ENCODE measurements around the gene BACH2.
A peak's percentile ranks its signal among the peaks of the same experiment; 100 is the strongest.

The BACH2 gene

DNA sequence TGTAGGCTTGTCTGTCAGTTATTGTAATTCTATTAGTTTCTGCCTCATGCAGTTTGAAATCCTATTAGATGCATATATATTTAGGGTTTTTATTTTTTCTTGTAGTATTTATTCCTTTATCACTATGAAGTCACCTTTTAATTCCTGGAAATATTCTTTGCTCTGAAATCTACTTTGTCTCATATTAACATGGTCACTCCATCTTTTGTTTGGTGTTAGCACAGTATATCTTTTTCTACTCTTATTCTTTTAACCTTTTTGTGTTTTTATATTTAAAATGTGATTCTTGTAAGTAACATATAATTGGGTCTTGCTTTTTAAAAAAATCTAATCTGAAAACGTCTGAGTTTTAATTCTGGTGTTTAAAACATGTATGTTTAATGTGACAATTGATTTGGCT is 280.8 kb downstream of the BACH2 start:
- DNase-seq, result no peak

DNA sequence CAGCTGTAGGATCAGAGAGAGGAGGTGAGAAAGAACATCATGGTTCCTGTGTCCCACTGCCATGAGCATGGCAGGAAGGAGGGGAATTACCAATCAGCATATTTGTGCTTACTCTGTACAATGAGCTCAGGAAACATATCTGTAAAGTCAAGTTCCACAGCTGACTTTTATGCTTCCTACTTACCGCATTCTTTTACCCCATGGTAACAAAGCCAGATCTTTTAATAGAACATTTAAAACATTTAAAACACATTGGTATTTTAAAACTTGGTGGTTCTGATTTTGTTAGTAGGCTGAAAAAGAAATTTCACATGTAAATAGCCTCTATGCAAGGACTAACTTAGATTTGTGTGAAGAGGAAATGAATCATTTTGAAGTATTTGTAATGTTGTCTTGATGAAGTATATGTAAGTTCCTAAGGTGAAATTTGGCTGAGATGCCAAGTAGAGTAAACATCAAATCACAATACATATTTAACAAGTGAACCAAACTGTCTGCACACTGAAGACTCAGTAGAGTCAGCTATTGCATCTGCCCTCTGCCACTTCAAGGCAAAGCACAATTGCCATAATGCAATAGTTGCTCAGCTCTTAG is 287.6 kb downstream of the BACH2 start:
- DNase-seq, result no peak

DNA sequence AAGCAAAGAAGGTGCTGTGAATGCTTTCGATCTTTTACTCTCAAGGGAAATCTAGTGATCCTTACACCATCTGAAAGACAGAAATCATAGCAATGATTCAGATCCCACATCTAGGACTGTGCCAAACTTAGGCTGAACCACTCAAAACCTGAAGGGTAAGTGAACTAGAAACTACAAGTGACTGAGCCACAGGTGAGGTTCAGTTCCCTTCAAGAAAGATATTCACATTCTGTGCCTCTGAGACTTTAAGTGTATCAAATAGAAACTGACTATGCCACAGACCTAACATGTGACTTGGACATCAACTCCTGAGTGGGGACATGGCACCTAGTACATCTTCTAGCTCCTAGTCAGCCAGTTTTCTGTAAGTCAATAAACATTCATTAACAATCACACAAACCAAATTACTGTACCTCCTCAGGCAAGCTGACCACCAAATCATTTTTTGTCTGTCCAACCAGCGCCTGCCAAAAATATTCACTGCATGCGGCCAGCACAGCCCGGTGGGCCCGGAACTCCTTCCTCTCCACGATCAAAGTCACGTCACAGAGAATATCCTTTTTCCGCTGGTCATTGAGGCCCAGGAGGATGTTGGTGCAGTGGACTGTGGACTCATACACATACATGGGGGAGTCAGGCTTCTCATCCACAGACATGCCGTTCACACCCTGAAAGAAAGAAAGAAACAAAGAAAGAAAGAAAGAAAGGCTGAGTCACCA is 288.3 kb downstream of the BACH2 start:
- DNase-seq, result no peak

GRCh38 chr6:90005048-90005827 is 291.4 kb downstream of the BACH2 start:
- DNase-seq, result peak; percentile 86

DNA sequence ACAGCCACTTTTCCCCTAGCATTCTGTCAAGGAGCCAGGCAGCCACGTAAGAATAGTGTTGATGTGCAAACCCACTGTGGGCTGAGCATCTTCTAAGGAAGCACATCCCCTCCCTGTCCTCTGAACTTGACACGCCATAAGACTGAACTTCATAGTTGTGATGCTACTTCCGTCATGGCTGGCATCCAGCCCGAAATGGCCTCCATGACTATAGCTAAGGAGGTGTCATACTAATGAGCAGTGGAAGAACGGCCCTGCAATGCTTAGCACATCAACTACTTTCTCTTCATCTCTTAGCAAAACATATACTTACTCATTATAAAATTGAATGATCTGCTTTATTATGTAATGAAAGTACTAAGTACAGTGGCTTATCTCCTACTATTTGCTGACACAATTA is 292.1 kb downstream of the BACH2 start:
- no peak for DNase-seq

DNA sequence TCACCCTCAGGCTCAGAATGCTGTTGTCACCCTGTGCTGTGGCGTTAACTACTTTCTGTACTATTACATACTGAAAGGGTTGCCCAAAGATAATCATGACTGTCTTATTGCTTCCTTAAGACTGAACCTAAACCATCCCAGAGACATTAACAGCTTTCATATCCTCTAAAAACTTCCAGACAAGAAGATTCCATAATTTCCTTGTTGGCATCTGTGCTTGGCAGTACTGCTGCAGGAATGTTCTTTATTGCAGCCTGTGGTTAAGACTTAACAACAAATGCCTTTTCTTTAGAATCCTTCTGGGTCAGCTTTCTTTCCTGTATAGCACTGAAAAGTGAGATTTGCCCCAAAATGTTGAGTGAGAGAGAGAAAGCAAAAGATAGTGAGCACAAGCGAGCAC is 292.7 kb downstream of the BACH2 start:
- DNase-seq, result no peak

- no peak for DNase-seq
These were observed 293.4 kb downstream of the BACH2 start for GRCh38 chr6:90003069-90003795.

- no peak for DNase-seq
These were observed 295.5 kb downstream of the BACH2 start for GRCh38 chr6:90000864-90001731.

DNA sequence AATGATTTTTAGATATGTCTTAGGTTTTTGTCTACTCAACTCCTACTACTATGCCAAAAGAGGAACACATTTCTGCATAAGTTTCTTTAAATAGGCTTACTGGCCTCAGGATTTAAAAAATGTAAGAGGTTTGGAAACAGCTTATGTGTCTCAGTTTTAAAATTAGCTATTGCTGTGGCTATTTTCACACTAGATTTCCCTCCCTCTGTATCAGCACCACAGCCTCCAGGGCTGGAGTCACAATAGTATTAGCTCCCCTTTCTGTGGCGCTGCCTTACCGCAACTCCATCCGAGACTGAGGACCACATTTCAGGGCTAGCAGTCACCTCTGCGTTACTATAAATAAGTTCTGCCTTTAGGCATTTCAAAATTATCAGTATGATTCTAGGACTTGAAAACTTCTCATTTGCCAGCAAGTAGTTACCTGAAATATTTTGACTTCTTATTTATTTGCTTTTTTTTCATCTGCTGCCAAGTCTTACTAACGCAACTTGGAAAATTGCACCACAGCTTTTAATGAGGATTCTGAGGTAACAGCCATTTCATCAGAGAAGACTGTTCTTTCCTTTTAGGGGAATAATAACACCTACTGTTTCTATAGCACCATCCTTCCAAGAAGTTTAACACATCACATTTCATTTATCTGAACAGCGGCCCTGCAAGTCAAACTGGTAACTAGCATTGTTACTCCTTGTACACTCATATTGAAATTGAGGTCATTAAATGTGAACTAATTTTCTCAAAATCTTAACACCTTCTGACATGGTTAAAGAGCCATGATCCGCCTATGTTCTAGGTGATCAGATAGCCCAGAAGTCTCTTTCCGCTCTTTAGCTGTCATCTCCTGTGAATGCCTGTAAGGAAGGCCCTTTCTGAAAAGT is 296.5 kb downstream of the BACH2 start:
- no peak for DNase-seq

DNA sequence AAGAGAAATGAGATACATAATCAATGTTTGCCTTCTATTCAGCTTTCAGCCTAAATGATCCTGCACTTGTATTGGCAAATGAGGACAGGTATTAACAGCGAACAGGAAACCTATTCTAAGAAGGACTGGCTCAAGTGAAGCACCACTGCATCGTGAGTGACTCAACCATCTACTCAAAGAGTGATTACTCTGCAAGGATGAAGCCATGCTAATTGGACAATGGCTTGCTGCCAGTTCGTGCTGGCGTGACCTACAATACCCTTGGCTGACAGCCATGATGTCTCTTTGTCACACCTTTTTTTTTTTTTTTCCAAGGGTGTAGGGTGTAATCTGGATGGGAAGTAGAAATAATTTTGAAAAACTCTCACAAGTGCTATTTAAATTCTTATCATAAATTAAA is 297.5 kb downstream of the BACH2 start:
- peak; percentile 98 for DNase-seq

DNA sequence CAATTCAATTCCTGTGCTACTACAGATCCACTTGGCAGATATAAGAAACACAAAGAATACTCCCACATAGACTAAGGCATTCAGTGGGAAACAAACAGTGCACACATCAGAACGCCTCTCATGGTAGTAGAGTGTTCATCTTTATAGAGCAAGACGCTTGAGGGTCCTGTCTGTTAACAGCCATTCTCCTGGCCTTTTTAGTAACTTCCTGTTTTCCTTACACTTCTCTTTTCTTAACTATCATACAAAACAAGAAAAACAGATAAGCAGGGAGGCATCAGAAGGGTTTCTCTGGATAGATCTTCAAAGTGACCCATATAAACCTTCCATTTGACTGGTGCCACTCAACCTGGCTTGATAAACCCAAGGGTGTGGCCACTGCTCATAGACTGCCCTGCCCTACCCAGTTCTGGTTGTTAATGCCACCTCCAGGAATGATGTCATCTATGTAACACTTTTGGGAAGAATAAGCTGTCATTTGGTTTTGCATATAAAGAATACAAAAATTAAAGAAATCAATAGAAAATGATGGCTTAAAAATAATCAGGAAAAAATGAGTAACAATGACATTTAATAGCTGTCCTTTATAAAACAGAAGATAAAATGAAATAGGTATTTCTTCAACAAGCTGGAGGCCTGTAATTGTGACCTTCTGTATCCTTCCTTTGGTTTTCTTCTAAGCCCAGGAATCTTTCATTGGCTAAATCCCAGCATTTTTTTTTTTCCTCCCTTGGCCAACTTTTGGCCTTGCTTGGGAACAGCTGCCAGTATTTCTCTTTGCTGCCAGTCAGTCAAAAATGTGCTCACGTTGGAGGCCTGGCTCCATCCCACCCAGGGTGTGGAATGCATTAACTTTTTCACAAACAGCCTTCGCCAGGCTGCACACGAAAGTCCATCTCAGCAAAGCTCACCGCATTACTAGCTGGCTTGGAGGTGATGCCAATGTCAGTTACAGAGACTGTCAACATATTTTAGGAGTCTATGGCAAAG is 298.9 kb downstream of the BACH2 start:
- DNase-seq, result no peak

DNA sequence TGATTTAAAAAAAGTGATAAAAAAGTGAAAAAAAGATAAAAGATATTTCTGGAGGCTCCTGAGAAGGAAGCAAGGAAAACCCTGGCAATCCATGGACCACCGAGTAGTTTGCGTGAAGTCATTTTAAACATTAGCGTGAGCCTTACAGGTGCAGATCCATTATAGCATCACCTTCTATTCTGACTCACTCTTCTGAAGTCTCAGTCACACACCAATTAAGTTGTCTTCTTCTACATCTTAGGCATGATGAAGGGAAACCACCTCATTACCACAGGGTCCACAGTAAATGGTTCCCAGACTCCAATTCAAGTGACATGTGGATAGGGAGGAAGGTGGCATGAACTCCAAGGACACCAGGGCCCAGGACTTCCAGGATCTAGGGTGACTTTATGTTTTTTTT is 303.2 kb downstream of the BACH2 start:
- DNase-seq, result no peak

- DNase-seq, result no peak
These were observed 303.8 kb downstream of the BACH2 start for GRCh38 chr6:89992818-89993217.

- no peak for DNase-seq
These were observed 306.9 kb downstream of the BACH2 start for GRCh38 chr6:89989742-89990141.

GRCh38 chr6:89987830-89988229 is 308.8 kb downstream of the BACH2 start:
- no peak for DNase-seq

- DNase-seq, result no peak
These were observed 309.5 kb downstream of the BACH2 start for GRCh38 chr6:89987140-89987539.

GRCh38 chr6:89986650-89987074 is 310.0 kb downstream of the BACH2 start:
- DNase-seq, result no peak

DNA sequence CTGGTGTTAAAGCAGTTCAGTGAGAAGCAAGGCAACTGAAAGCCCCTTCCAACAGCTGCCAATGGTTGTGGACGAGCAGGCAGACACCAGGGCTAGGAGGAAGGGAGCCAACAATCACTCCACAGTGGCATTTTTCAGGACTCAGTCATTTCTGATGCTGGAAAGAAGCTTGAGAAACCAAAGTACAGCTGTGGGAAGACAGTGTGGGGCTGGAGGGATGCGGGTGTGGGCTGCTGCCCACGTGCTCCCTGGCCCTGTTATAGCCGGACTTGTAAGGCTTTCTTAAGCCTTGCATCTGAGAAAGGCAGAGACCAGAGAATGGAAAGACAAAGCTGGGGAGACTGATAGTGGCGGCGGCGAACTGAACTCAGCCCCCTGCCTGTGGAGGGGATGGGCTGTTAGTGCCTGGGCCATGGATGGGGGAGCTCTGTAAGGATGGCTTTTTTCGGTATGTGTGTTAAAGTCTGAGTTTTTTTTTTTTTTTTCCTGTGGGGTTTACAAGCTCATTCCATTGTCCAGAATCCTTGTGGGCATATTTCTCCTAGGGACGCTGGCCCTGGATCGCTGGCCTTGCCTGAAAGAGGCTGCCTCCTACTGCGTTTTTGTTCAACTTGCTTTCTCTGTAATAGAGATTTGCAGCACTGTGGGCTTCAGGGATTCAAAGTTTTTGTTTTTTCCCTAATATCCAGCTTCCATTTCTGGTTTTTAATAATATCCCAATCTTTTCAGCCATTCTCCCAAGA is 310.7 kb downstream of the BACH2 start:
- no peak for DNase-seq
